Raji (cell line): ENCODE data around the gene DSCAM.

Experiments used
- POLR2A ChIP-seq: IDR thresholded peaks from 2 replicates; pipeline ENCODE4 v1.6.1; 2011; ENCODE audit warnings: low read depth, low read length, control low read depth; ENCODE audit not compliant: insufficient read depth

Gene DSCAM

GRCh38 chr21:40425981-40426380, 421.0 kb downstream of the DSCAM start:
- TF ChIP-seq POLR2A = no peak

- no peak for TF ChIP-seq POLR2A
These were observed 423.9 kb downstream of the DSCAM start for GRCh38 chr21:40422896-40423635.

GRCh38 chr21:40421121-40421520, 425.8 kb downstream of the DSCAM start:
- TF ChIP-seq POLR2A = no peak

GRCh38 chr21:40416572-40416971, 430.4 kb downstream of the DSCAM start:
- no peak for TF ChIP-seq POLR2A

- TF ChIP-seq POLR2A = no peak
These were observed 438.4 kb downstream of the DSCAM start for GRCh38 chr21:40408561-40408960.

GRCh38 chr21:40404396-40404800, 442.6 kb downstream of the DSCAM start:
- no peak for TF ChIP-seq POLR2A

GRCh38 chr21:40402884-40403582, 443.9 kb downstream of the DSCAM start:
- no peak for TF ChIP-seq POLR2A

- no peak for TF ChIP-seq POLR2A
These were observed 451.2 kb downstream of the DSCAM start for GRCh38 chr21:40395732-40396131.

GRCh38 chr21:40393066-40393465, 453.9 kb downstream of the DSCAM start:
- TF ChIP-seq POLR2A = no peak

- no peak for TF ChIP-seq POLR2A
These were observed 458.9 kb downstream of the DSCAM start for GRCh38 chr21:40388046-40388445.

GRCh38 chr21:40386981-40387747, 459.8 kb downstream of the DSCAM start:
- no peak for TF ChIP-seq POLR2A

- no peak for TF ChIP-seq POLR2A
These were observed 460.6 kb downstream of the DSCAM start for GRCh38 chr21:40386294-40386911.

- no peak for TF ChIP-seq POLR2A
These were observed 461.1 kb downstream of the DSCAM start for GRCh38 chr21:40385883-40386282.

GRCh38 chr21:40383951-40384350, 463.0 kb downstream of the DSCAM start:
- TF ChIP-seq POLR2A = no peak

- no peak for TF ChIP-seq POLR2A
These were observed 465.8 kb downstream of the DSCAM start for GRCh38 chr21:40381111-40381510.
